ENCODE measurements around the gene BTBD1.
"Not testable (repeated sequence)": the region's sequence is repeated elsewhere in the genome, so short reads cannot be mapped to it uniquely, and the experiment has no call there.

BTBD1 gene

DNA sequence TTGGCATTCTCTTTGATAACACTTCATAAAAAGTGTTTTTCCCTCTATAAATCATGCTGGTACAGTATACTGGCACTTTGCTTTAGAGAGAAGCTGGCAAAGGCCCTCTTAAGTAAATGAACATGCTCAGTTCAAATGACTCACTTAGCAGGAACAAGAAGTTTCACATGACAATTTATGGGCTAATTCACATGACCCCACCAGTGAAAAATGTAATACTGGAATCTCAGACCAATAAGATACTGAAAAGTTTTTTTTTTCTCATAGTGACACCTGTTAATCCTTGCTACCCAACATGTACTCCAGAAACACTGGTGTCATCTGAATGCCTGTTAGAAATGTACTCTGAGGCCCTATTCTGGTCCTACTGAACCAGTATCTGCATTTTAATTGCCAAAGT, 13.9 kb downstream of the BTBD1 start:
- no peak for DNase-seq

GRCh38 chr15:83046558-83047127, 20.4 kb downstream of the BTBD1 start:
- DNase-seq, result no peak

DNA sequence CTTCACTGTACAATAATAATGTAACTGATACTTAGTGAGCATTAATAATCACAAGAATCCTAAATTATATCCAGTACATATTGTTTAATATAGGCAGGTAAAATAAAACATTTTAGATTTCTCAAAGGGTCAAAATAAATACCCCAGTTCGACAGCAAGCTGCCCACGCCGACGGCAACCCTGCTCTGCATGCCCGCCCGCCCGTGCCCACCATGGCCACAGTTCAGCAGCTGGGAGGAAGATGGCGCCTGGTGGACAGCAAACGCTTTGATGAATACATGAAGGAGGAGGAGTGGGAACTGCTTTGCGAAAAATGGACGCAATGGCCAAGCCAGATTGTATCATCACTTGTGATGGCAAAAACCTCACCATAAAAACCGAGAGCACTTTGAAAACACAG, 22.9 kb downstream of the BTBD1 start:
- no peak for DNase-seq

GRCh38 chr15:83039206-83039605, 27.8 kb downstream of the BTBD1 start:
- DNase-seq, result no peak

DNA sequence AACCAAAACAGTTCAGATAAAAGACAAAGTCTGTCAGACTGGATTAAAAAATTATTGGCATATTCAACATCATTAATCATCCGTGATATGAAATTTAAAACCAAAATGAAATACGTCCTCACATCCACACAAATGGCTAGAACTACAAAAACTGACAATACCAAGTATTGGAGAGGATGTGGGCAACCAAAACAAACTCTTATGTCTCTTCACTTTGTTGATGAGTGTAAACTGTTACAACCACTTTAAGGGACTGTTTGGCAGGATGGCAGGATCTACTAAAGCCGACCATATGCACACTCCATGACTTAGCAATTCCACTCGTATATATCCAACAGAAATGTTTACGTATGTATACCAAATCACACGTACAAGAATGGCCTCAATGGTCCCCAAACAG, 30.8 kb downstream of the BTBD1 start:
- no peak for DNase-seq

GRCh38 chr15:83031234-83031633, 35.8 kb downstream of the BTBD1 start:
- not testable (repeated sequence) for DNase-seq

DNA sequence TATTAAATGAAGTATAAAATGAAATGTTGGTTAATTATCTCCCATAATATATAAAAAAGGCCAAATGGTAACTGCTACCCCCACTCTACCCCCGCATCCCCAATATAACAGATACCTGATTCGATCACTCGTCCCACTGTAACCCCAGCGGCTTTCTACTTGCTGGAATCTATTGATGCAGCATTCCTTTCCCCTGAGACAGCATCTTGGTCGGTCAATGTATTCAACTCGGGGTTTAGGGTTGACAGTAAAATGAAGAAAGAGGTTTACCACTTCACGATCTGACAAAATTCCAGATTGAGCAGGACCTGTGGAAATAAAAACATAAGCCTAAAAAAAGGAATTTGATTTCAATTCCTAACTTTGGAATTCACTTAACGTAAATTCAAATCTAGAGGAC, 37.0 kb downstream of the BTBD1 start:
- no peak for DNase-seq

DNA sequence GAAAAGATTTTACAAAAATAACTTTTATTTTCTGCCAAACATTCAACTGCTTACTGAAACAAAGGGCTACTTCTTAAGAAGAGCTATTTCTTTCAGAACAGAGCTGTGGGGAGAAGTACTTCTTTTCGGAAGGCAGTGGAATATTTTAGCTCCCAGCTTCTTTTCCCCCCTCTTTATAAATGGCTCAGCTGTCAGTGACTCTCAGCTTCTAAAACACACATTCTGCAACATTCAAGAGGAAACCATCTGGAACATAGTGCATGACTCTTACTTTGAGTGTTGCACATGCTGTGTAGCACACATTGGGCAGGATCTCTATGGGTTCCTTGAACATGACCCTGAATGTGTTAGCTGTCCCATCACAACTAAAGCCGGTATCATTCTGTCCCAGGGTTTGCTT, 48.6 kb downstream of the BTBD1 start:
- no peak for DNase-seq

DNA sequence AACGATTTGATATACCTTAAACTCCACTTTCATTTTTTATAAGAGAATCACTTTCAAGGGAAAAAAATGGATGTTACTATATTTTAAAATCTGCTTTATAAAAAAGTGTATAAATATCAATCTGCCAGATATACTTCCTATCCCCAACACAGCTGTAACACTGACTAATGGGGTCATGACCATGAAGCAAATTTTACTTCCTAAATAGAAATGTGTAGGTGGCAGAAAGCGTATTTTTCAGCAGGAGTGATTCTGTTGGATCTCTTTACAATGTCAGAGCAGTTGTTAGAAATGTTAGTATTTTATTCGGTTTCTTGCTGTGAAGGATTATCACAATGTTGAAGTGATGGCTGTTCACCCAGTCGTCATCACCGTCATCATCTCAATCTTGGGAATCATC, 50.1 kb downstream of the BTBD1 start:
- no peak for DNase-seq

GRCh38 chr15:83015361-83015760, 51.7 kb downstream of the BTBD1 start:
- DNase-seq, result no peak

DNA sequence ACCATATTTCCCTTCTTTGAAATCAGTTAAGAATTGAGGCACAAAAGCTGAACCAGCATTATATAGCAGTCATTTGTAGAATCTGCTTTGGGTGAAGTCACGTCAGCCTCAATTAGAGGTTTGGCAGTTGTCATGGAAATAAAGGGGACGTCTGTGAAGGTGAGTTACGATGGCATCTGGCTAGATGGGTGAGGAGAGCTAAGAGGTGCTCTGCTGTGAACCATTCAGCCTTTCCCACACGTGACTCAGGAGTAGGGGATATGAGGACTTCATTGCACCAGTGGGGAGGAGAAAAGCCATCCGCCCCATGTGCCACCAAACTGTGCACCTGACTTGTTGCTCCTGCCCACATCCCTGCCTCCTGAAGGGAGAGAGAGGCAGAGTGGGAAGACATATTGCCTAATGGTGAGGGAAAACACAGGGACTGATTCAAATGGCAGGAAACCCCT, 52.8 kb downstream of the BTBD1 start:
- no peak for DNase-seq

GRCh38 chr15:83012636-83013035, 54.4 kb downstream of the BTBD1 start:
- no peak for DNase-seq

- DNase-seq, result no peak
Observed at GRCh38 chr15:83012076-83012426, 55.0 kb downstream of the BTBD1 start.

GRCh38 chr15:83011271-83012075, 55.6 kb downstream of the BTBD1 start, which contains the start of gene C15orf40:
C15orf40 (minus strand) TSS chr15:83011639; CDS start chr15:83011607, 32 bp downstream.
- DNase-seq, result peak; percentile 89

- peak; percentile 80 to 83 for DNase-seq
Observed at GRCh38 chr15:83010709-83011270, 56.3 kb downstream of the BTBD1 start.

GRCh38 chr15:83000672-83001031, 66.4 kb downstream of the BTBD1 start:
- not testable (repeated sequence) for DNase-seq

GRCh38 chr15:82999905-83000671, 67.0 kb downstream of the BTBD1 start:
- DNase-seq, result peak; percentile 20 to 67

DNA sequence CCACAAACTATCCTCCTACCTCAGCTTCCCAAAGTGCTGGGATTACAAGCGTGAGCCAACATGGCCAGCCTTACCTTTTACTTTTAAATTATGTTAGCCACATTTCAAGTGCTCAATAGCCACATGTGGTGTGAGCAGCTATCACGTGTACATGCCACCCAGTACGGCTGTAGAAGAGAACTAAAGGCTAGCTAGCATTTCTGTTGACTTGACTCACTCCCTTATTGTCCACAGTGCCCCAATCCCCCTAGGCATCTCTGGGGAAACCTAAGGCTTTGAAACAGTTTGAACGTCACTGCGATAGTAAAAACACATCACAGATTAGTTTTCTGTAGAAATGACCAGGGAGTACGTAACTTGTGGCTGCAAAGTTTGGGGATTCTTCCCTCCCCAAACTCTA, 67.6 kb downstream of the BTBD1 start:
- no peak for DNase-seq

GRCh38 chr15:82995938-82996337, 71.1 kb downstream of the BTBD1 start:
- no peak for DNase-seq

GRCh38 chr15:82995076-82995475, 72.0 kb downstream of the BTBD1 start:
- no peak for DNase-seq

DNA sequence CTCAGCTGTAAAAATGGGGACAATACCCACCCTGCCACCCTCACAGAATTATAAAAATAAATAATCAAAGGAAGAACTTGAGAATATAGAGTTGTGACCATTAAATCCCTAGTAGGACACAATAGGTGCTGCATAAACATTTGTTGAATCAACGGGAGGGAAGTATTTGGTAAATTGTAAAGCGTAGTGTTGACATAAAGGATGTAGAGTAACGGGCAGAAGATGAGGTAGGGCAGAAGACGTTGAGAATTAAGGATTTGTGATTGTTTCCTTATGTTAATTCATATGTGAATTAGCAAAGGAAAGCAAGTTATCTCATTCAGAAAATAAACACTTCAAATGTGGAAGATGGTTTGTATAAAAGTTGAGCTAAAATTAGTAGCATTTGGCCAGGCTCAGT, 73.9 kb downstream of the BTBD1 start:
- DNase-seq, result no peak

DNA sequence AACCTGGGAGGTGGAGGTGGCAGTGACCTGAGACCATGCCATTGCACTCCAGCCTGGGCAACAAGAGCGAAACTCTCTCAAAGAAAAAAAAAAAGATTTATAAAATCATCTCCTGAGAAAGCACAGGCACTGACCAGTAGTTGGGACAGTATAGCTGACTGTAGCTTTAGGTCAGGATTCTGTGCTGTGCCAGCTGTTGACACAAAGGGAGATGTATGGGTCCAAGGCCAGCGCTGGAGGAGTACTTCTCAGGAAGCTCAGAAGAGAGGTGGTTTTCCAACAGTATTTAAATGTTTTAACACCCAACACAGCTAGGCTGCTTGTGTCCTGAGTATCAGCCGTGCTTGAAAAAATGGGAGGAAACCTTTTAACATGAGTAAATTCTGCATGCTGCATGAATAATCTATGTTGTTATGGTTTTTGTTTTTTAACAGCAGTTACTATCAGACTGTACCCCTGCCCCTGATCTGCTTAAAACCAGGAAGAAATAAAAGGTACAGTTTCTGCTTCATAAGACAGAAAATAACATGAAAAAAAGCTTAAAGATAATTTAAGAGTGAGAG, 74.5 kb downstream of the BTBD1 start:
- no peak for DNase-seq

DNA sequence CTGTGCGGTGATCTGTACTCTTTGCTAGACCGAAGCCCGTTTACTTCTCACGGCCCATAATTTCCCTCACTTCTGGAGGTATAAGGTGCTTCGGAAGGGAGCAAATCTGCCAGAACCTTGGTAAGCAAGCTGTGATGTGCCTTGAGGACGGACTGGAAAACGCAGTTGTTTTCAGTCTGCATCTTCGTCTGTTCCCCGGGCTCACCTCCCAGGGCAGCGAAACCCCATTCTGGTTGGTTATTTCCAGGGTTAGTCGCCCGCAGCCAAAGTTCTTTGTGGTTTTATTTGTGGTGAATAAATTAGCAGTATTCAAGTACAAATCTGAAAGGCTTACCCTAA, 80.6 kb downstream of the BTBD1 start:
- DNase-seq, result peak in 1 of 2 donors; percentile 14
